Hematopoietic multipotent progenitor cell treated with erythropoietin and hydrocortisone succinate and interleukin-3 and kit ligand, for 17 days (in vitro differentiated cells): ENCODE measurements around the gene CD36.

Source experiments
- DNase-seq: peaks from one replicate; pipeline ENCODE4 v3.0.0-alpha.2; 2015; ENCODE audit warnings: low spot score

CD36 gene

DNA sequence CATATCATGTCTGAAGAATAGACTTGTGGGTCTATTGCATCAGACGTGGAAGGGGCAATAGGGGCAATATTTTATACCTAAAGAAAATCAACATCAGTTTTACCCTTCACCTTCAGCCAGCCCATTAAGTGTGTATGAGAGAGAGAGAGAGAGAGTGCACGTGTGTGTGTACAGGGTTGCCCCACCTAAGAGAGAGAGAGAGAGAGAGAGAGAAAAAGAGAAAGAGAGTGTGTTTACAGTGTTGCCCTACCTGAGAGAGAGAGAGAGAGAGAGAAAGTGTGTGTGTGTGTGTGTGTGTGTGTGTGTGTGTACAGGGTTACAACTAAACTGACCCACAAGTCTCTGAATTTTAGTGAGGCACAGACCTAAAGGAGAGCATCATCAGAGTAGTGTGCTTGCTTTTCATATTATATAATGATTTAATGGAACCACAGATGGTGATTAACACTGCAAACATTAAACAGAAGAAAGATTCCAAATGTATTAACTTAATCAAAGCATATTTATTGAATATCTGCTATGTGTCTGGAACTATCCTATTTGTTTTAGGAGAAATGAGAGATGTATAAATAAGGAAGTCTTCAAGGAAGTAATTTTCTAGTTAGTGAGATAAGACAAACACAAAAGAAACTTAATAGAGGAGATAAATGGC is 66.8 kb downstream of the CD36 start:
- DNase-seq, result no peak

DNA sequence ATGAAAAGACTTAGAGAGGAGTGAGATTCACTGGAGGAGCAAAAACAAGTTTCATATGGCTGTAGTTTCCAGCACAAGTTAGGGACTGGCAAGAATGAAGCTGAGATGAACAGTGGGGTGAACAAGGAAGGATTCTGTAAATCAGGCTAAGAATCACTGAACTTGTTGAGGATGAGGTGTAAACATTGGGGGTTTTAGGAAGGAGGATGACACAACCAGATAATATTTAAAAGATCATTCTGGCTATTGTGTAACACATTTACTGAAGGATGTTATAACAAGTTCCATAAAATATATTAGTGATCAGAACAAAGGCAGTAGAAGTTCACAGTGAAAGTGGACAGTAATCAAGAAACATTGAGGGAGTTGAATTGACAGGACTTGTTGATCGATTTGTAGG is 68.9 kb downstream of the CD36 start:
- DNase-seq, result no peak

DNA sequence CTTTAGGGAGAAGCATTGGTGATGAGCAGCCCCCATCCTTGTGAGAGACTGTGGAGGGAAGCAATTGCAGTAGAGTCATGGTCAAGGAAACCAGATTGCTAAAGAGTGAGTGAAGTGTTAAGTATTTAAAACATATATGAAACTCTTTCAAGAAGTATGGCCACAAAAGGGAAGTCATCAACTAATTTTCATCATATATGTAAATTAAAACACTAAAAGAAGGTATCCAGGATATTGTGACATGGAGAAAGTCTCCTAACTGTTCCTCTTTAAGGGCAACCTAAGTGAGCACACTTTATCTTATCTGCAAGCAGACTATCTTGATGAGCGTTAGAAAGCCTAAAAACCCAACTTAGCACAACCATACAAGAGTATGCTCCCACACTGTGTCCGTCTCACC is 69.7 kb downstream of the CD36 start:
- DNase-seq, result no peak

DNA sequence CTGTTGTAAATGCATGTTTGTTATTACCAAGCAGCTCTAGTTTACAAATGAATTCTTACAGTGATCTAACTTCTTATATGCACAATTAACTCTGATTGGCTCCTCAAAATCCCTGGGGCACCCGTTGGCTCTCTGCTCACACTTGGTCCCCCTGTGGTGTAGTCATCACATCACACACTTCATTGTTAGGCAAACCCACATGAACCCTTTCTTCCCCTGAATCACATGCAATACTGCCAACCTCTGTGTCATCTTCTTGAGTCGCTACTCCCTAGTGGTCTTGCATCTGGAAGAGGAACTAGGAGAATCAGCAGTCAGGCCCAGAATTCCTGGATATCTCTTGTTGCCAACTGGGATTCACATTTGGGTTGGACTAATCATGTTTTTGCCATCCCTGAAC is 73.1 kb downstream of the CD36 start:
- DNase-seq, result no peak

DNA sequence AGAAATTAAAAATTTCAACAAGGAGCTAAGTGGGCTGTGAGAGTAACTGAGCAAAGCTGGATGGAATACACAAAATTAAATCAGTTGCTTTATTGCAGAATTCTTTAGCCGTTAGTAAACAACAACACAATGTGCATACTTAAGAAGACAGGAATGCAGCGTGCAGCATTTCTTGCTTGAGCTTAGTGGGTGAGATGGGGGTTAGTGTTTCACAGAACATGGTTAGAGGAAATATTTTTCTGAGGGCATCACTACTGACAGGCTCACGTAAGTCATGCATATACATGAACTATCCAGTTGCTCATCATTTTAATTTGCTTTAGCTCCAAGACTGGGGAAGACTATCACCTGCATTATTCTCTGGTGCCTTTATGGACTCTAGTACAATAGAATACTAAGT is 80.8 kb downstream of the CD36 start:
- no peak for DNase-seq

DNA sequence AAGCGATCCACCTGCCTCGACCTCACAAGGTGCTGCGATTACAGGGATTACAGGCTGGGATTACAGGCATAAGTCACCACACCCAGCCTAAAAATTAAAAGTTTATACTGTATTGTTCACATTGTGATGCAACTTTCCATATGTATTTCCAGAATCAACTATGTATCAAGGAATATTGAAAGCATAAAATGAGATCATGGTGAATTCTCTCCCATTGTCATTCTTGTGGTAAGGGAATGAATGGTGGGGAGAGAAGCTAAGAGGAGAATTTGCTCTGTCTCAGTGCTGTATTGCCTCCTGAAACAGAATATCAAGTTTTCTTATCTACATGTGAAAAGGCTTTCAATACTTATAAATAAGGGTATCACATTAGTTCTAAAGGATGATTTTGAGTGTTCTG is 81.7 kb downstream of the CD36 start:
- DNase-seq, result no peak

DNA sequence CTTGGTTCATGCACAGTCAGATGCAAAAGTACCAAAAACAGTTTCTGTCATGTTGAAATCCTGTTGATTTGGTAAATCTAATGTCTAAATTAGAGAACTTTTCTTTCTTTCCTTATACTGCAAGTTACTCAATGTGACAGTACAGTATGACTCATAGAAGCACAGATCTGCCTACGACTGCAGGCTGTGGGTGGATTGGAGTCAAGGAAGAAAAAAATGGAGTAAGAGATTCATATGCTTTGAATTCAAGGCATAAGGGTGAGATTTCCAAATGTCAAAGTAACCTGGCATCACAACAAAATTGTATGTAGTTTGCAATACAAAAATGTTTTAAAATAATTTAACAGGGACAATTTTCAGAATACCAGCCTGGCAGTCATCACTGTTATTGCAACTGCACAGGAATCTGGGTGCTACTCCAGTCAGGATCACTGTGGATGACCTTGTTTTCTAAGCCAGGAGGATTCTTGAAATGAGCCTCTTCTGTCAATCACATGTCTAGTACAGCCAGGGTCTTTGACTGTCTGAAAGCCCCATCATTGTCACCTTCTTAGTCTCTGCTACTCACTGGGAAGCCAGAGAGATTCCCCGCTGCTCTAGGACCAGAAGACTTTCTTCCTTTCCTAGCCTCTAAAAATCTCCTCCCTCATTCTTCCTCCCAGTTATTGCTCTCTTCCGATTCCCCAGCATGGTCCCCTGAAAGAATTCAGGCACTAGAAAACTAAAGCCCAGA is 83.6 kb downstream of the CD36 start:
- no peak for DNase-seq

DNA sequence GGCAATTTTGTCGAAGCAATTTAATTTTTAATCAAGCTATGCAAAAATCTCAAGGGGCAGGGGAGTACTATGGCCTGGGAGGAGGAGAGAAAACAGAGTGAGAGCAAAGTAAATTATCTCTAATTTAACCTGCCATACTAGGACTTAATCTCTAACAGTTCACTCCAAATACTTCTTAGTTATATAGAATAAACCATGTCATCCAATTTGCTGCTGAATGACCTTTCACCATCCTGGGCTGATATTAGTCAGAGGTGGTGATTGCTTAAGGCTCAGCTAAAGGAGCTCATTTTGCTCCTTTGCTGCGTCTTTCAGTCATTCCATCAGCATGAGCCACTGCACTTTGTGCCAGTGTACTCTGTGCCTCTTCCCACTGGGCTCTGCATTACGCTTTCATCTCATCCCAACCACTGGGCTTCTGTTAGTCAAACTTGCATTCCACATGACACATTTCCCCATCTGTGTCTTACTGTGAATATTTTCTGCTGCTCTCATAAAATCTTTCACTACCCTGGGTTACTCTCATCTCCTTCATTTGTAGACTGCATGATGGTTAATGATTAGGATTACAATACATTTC is 84.3 kb downstream of the CD36 start:
- no peak for DNase-seq

DNA sequence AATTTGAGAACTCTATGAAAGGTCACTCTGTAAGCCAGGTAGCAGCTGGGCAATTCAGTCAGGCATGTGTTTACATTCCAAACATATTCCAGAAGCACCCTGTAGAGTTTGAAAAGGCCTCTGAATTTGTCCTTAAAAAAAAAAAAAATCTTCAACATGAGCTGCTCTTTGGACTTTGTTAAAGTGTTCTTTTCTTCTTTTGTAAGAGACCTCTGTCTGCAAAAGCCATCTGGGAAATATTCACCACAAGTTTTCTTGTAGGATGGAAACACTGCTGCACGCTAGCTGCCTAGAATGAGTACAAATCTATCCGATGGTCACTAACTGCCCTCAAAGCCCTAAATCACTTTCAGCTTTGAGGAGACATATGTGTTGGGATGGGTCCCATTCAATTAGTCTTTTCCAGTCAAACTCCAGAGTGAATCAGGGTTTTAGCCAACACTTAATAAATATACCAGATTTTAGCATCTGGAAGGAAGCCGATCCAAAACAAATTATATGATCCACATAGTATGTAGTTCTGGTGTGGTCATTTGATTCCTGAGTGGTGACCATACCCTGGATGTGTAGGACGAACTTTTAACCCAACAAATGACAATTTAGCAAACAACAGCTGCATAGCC is 85.9 kb downstream of the CD36 start:
- no peak for DNase-seq

DNA sequence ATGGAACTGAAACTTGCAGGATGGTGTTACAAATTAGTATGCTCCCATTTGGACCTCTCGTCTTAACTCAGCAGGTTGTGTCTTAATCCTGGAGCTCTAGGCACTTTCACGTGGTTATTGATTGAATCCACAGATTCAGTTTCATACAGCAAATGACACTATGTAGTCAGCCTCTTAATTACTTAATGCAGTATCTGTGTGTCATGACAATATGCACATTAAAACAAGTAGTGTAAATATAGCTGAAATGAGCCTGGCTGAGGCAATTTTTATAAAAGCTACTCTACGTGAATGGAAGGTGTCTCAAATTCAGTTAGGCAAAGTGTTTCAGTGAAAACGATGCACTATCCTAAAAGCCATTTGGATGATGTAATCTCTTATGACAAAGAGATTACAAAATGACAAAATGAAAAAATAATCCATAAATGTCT is 86.8 kb downstream of the CD36 start:
- no peak for DNase-seq
